GM23338 (cell line): ENCODE results near the gene GPR78. TPM values are rescaled to one million over a fixed set of nuclear protein-coding genes. Genes with fewer than 3 reads are reported as not detected.

Experiments
- ATAC-seq: fragments of 200-7000 bp; cut with Tn5 transposase; 3 replicates; pipeline ENCODE4 v1.9.1; 2020
- DNase-seq: peaks from one replicate; pipeline ENCODE4 v3.0.0-alpha.2; 2015; ENCODE audit warnings: low spot score
- H2AFZ ChIP-seq: fragments of 200-600 bp; sonication (generic); 2 replicates; pipeline ENCODE4 v1.8.0; 2016; ENCODE audit warnings: antibody characterized with exemption, mild to moderate bottlenecking, moderate library complexity
- H3F3A ChIP-seq: fragments of 200-600 bp; sonication (generic); replicated peaks from 2 replicates; pipeline ENCODE4 v1.8.0; 2017; ENCODE audit warnings: antibody characterized with exemption, mixed run types, low read depth
- H3K27ac ChIP-seq: fragments of 200-600 bp; sonication (generic); 2 replicates; pipeline ENCODE4 v1.6.1; 2016; ENCODE audit warnings: low read depth
- H3K27me3 ChIP-seq: fragments of 200-600 bp; sonication (generic); 2 replicates; pipeline ENCODE4 v1.8.0; 2016; ENCODE audit warnings: mild to moderate bottlenecking, mixed run types, moderate library complexity; ENCODE audit not compliant: insufficient read depth
- H3K36me3 ChIP-seq: fragments of 200-600 bp; sonication (generic); 2 replicates; pipeline ENCODE4 v1.8.0; 2016; ENCODE audit warnings: mild to moderate bottlenecking; ENCODE audit not compliant: insufficient read depth
- H3K4me1 ChIP-seq: fragments of 200-600 bp; sonication (generic); 2 replicates; pipeline ENCODE4 v1.8.0; 2016; ENCODE audit warnings: mild to moderate bottlenecking, moderate library complexity; ENCODE audit not compliant: insufficient read depth
- H3K4me2 ChIP-seq: fragments of 200-600 bp; sonication (generic); 2 replicates; pipeline ENCODE4 v1.7.1; 2017; ENCODE audit warnings: mixed run types
- H3K4me3 ChIP-seq: fragments of 200-600 bp; sonication (generic); 2 replicates; pipeline ENCODE4 v1.6.1; 2016; ENCODE audit warnings: mixed run types
- H3K79me2 ChIP-seq: fragments of 200-600 bp; sonication (generic); replicated peaks from 2 replicates; pipeline ENCODE4 v1.8.0; 2017; ENCODE audit warnings: mild to moderate bottlenecking; ENCODE audit not compliant: insufficient read depth
- H3K9me2 ChIP-seq: fragments of 200-600 bp; sonication (generic); 2 replicates; pipeline ENCODE4 v1.8.0; 2017; ENCODE audit not compliant: insufficient read depth
- H4K20me1 ChIP-seq: fragments of 200-600 bp; sonication (generic); replicated peaks from 2 replicates; pipeline ENCODE4 v1.8.0; 2017; ENCODE audit warnings: mild to moderate bottlenecking; ENCODE audit not compliant: insufficient read depth
- H3K27ac Mint-ChIP-seq: 2 replicates; pipeline ENCODE4 v1.8.0; 2020; ENCODE audit warnings: inconsistent platforms, mild to moderate bottlenecking, moderate library complexity, mixed read lengths
- H3K27me3 Mint-ChIP-seq: 3 replicates; pipeline ENCODE4 v1.8.0; 2022; ENCODE audit warnings: low read depth, mild to moderate bottlenecking, moderate library complexity, mixed read lengths, inconsistent platforms; ENCODE audit not compliant: insufficient read depth, poor library complexity
- H3K36me3 Mint-ChIP-seq: 3 replicates; pipeline ENCODE4 v1.8.0; 2021; ENCODE audit warnings: low read depth, mild to moderate bottlenecking, inconsistent platforms, moderate library complexity, mixed read lengths
- H3K4me1 Mint-ChIP-seq: 3 replicates; pipeline ENCODE4 v1.8.0; 2020; ENCODE audit warnings: mild to moderate bottlenecking, inconsistent platforms, mixed read lengths
- H3K4me3 Mint-ChIP-seq: 3 replicates; pipeline ENCODE4 v1.8.0; 2021; ENCODE audit warnings: moderate library complexity, mild to moderate bottlenecking, inconsistent platforms, mixed read lengths
- H3K9me3 Mint-ChIP-seq: 3 replicates; pipeline ENCODE4 v1.8.0; 2020; ENCODE audit warnings: moderate library complexity, mild to moderate bottlenecking, inconsistent platforms, mixed read lengths
- CREB1 ChIP-seq: fragments of 250-450 bp; sonication (Bioruptor Pico); IDR thresholded peaks from 2 replicates; pipeline ENCODE4 v1.5.0; 2020; ENCODE audit warnings: low read depth, mild to moderate bottlenecking, moderate library complexity
- CTCF ChIP-seq, 2 experiments: fragments of 200-600 bp in 1 of 2; sonication (generic) in 1 of 2; conservative IDR thresholded peaks; 2 replicates each; pipeline versions ENCODE4 v1.5.1 to v1.6.1; 2016 to 2017; ENCODE audit warnings: antibody characterized with exemption in 2 of 2, low read depth in 2 of 2, mild to moderate bottlenecking in 2 of 2, moderate library complexity in 1 of 2
- NANOG ChIP-seq: IDR thresholded peaks from 2 replicates; pipeline ENCODE4 v1.6.1; 2016; ENCODE audit warnings: antibody characterized with exemption, borderline replicate concordance
- POLR2AphosphoS5 ChIP-seq: IDR thresholded peaks from 2 replicates; pipeline ENCODE4 v1.6.1; 2016; ENCODE audit warnings: antibody characterized with exemption, low read depth
- REST ChIP-seq: IDR thresholded peaks from one replicate; pipeline ENCODE4 v1.6.1; 2018; ENCODE audit warnings: antibody characterized with exemption; ENCODE audit not compliant: unreplicated experiment
- ZNF114 ChIP-seq: fragments of 250-450 bp; sonication (Bioruptor Pico); IDR thresholded peaks from 2 replicates; pipeline ENCODE4 v1.5.0; 2020; ENCODE audit warnings: mild to moderate bottlenecking, moderate library complexity
- ZNF462 ChIP-seq: fragments of 250-450 bp; sonication (Bioruptor Pico); IDR thresholded peaks from 2 replicates; pipeline ENCODE4 v1.5.0; 2020; ENCODE audit warnings: mild to moderate bottlenecking, moderate library complexity
- polyA plus RNA-seq: library from polyadenylated mRNA; unstranded; fragments of >200 nt; fragmentation: Nextera tagmentation; extraction: Ambion mirVana; gene quantifications from 2 replicates; pipeline ENCODE4 v1.2.1, GENCODE V29; 2016
- total RNA-seq: library from RNA; depleted of rRNA; stranded (reverse); fragments of >200 nt; shearing (Covaris generic); gene quantifications from 2 replicates; pipeline ENCODE4 v1.2.3, GENCODE V29; 2014

GPR78 gene
- total and polyA plus RNA-seq, 2 experiments from 2014 or later = 0.82 to 2.7 TPM

GRCh38 chr4:8557151-8558076 lies 22.8 kb upstream of the GPR78 start:
- H3K36me3 Mint-ChIP-seq = no peaks in the 10 kb centered on the region; the same call in 2 of the 3 replicates
- no peak overlapping the region for H2AFZ ChIP-seq
- no peak overlapping the region for H3K27ac Mint-ChIP-seq
- H3K9me2 ChIP-seq = no peaks in the 10 kb centered on the region
- H3K9me3 Mint-ChIP-seq = no peaks in the 10 kb centered on the region; the same call in 2 of the 3 replicates
- no peaks in the 10 kb centered on the region for H3K36me3 ChIP-seq
- H4K20me1 ChIP-seq = no peaks in the 10 kb centered on the region
- H3K79me2 ChIP-seq = no peaks in the 10 kb centered on the region
- no peak overlapping the region for H3K27ac ChIP-seq
- no peak overlapping the region; the same call in 2 of the 3 replicates for H3K4me3 Mint-ChIP-seq
- TF ChIP-seq NANOG (no peak), REST (no peak), CREB1 (CRISPR knock-in tag) (no peak), POLR2AphosphoS5 (no peak), ZNF462 (CRISPR knock-in tag) (no peak), ZNF114 (no peak), CTCF (conservative IDR thresholded peaks at IDR 0.05; ENCODE audit: low read depth in 2 of 2) (no peak)
- ATAC-seq (no peak), DNase-seq (no peak)
- H3K4me1 ChIP-seq = peaks cover 17% of the 10 kb centered on the region; the same call in 1 of the 2 replicates
- no peak overlapping the region for H3K4me2 ChIP-seq
- H3K4me1 Mint-ChIP-seq = peaks cover 30% of the 10 kb centered on the region
- H3K27me3 Mint-ChIP-seq = peaks cover 21% of the 10 kb centered on the region
- no peaks in the 10 kb centered on the region for H3K27me3 ChIP-seq
- no peaks in the 10 kb centered on the region for H3F3A ChIP-seq
- H3K4me3 ChIP-seq = no peak overlapping the region
